GM12873 (cell line): ENCODE measurements around the gene CUBN.

Source experiments
- CTCF ChIP-seq: IDR thresholded peaks from 2 replicates; pipeline ENCODE4 v1.5.1; 2012; ENCODE audit warnings: low read depth, mild to moderate bottlenecking, moderate library complexity, low read length, control low read depth; ENCODE audit not compliant: insufficient read depth; ENCODE audit errors: missing control alignments

CUBN gene

GRCh38 chr10:16816171-16816570 is 313.4 kb downstream of the CUBN start:
- TF ChIP-seq CTCF = no peak

GRCh38 chr10:16814012-16814411 is 315.6 kb downstream of the CUBN start:
- no peak for TF ChIP-seq CTCF

DNA sequence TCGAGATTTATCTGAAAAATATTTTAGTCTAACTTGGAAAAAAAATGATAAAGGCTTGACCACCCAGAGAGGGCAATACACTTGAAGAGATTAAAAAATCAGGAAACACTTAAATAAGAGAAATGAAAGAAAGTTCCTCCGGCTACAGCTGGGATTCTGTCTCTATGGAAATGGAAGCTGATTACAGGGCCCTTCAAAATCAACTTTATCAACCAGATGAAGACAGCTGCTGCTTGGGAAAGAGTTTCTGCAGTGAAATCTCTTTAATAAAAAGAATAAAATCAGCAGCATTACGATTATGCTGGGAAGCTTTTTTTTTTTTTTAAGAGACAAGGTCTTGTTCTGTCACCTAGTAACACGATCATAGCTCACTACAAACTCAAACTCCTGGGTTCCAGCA is 316.9 kb downstream of the CUBN start:
- TF ChIP-seq CTCF = no peak

GRCh38 chr10:16811765-16812164 is 317.8 kb downstream of the CUBN start:
- no peak for TF ChIP-seq CTCF

DNA sequence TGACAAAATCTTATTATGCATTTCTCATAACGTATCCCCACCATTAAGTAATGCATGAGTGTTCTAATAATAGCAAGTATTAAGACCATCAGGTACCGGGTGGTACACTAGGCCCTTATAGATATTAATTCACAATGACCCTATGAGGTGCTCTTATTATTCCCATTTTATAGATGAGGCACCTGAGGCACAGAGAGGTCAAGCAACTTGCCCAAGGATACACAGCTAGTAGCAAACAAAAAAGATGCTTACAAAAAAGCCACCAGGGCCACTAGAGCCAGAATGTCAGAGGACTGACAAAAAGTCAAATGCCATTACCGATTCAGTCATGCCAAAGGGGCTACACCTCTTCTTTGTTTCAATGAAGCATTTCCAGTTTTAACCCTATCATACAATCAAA is 318.3 kb downstream of the CUBN start:
- TF ChIP-seq CTCF = no peak

DNA sequence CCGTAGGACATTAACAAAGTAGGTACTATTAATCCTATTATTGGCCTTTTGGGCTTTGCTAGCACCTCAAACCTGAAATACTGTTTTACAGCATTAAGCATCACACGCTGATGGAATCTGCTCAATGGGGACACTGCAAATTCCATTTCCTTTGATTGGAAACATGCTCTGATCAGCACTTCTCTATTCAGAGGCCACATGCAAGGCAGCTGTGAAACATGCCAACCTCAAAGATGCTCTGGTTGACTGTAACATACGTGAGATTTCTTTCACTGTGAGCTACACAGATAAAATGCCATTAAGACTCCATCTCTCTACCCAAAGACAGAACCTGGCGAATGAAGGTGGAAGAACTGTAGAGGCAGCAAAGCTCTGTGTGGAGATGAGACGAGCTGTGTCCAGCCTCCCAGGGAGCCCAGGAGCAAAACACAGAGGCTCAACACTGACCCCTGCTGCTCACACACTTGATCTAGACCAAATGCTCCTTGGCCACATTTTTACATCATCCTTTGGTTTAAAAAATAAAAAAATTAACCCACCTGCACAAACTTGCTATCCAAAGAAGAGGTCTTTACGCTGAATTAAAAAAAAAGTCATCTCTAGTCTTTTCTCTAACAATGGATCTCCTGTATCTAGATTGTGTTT is 320.4 kb downstream of the CUBN start:
- TF ChIP-seq CTCF = peak; percentile 71

GRCh38 chr10:16804123-16804522 is 325.5 kb downstream of the CUBN start:
- no peak for TF ChIP-seq CTCF
